Measurements from ENCODE around the gene PUM2. TPM values are rescaled to one million over a fixed set of nuclear protein-coding genes. Genes with fewer than 3 reads are reported as not detected.

PUM2 gene
- total and polyA plus RNA-seq, 2 of the 8 experiments (the other 6 are each of a cell fraction or from before 2014, with no cell fraction given): 46.6 to 114 TPM

- DNase-seq (ENCODE audit: low read depth in 1 of 2, low spot score in 2 of 2) (no peak), FAIRE-seq (no peak)
- Histone ChIP-seq H2AK5ac (ENCODE audit: low read depth, low read length) (no peak overlapping the region), H3K4me3 (ENCODE audit: extremely low read depth in 1 of 4, insufficient read depth in 2 of 4, low read depth in 3 of 4, low read length in 4 of 4) (no peak overlapping the region), H3K4me1 (replicated peaks in 1 of 4; ENCODE audit: control insufficient read depth in 3 of 4, insufficient read depth in 4 of 4, low read length in 3 of 4) (peaks cover 0 to 7% (median 6%) of the 10 kb centered on the region in 4 experiments; a peak in 5 of 7 replicates), H3K23ac (ENCODE audit: insufficient read length) (no peak overlapping the region), H3K9me3 (ENCODE audit: insufficient read depth in 2 of 2, low read depth in 1 of 2, low read length in 1 of 2) (no peaks in the 10 kb centered on the region), H4K20me1 (replicated peaks in 1 of 2; ENCODE audit: control insufficient read depth in 1 of 2, insufficient read depth in 2 of 2, low read length in 2 of 2) (peaks cover 30% of the 10 kb centered on the region in 2 experiments), H3K14ac (ENCODE audit: insufficient read length) (no peak overlapping the region), H2AFZ (ENCODE audit: low read length) (no peak overlapping the region), H3K18ac (ENCODE audit: extremely low read depth, low read length) (no peak overlapping the region), H3K23me2 (ENCODE audit: low read depth, low read length) (no peaks in the 10 kb centered on the region), H2BK20ac (ENCODE audit: low read length) (no peak overlapping the region), H3K79me1 (ENCODE audit: low read depth, low read length) (peaks cover 10% of the 10 kb centered on the region; the same call in 1 of the 2 replicates), H2BK12ac (ENCODE audit: low read depth, low read length) (no peak overlapping the region), H3K4me2 (ENCODE audit: insufficient read depth in 1 of 2, low read depth in 2 of 2, low read length in 2 of 2) (no peak overlapping the region), H3K4ac (replicated peaks; ENCODE audit: insufficient read length, low read depth, low read length) (no peak overlapping the region), H4K5ac (ENCODE audit: insufficient read length, low read depth, low read length) (no peak overlapping the region), H2BK5ac (ENCODE audit: low read depth, low read length) (no peak overlapping the region), H3K27me3 (replicated peaks in 1 of 4; ENCODE audit: control insufficient read depth in 3 of 4, extremely low read depth in 1 of 4, insufficient read depth in 3 of 4, low read length in 3 of 4) (no peaks in the 10 kb centered on the region), H4K8ac (ENCODE audit: extremely low read depth, insufficient read depth, low read length) (no peak overlapping the region), H3K27ac (ENCODE audit: low read depth, low read length) (no peak overlapping the region), H4K91ac (replicated peaks; ENCODE audit: insufficient read length, low read length) (no peak overlapping the region), H3K36me3 (ENCODE audit: control insufficient read depth in 2 of 4, insufficient read depth in 4 of 4, low read length in 3 of 4) (no peaks in the 10 kb centered on the region), H2BK15ac (ENCODE audit: low read length) (no peak overlapping the region), H2BK120ac (replicated peaks; ENCODE audit: low read depth, low read length) (no peak overlapping the region), H3K9ac (replicated peaks in 1 of 4; ENCODE audit: extremely low read depth in 1 of 4, low read depth in 3 of 4, low read length in 3 of 4) (no peak overlapping the region), H3K79me2 (ENCODE audit: control insufficient read depth in 1 of 2, insufficient read depth in 2 of 2, low read length in 2 of 2) (peaks cover 62 to 100% of the 10 kb centered on the region in 2 experiments), H3K56ac (replicated peaks; ENCODE audit: insufficient read length, low read depth, low read length) (no peak overlapping the region)
- POLR2A ChIA-PET (ENCODE audit: partially characterized antibody): no interaction called here
- no peak for TF ChIP-seq TCF12 (IDR thresholded peaks at IDR 0.05; ENCODE audit: low read depth, low read length)
- no peak for TF ChIP-seq CTBP2 (IDR thresholded peaks at IDR 0.05; ENCODE audit: borderline replicate concordance, insufficient read depth, insufficient read length, low read length)
- TF ChIP-seq RAD21 (IDR thresholded peaks at IDR 0.05 in 1 of 2, conservative IDR thresholded peaks at IDR 0.05 in 1 of 2; ENCODE audit: low read depth in 2 of 2, low read length in 2 of 2): no peak
- TF ChIP-seq SIN3A (conservative IDR thresholded peaks at IDR 0.05 in 1 of 2, IDR thresholded peaks at IDR 0.05 in 1 of 2; ENCODE audit: low read depth in 1 of 2, low read length in 2 of 2): no peak
- TF ChIP-seq CTCF (IDR thresholded peaks at IDR 0.05; ENCODE audit: control extremely low read depth in 1 of 3, insufficient read depth in 1 of 3, low read depth in 1 of 3, low read length in 3 of 3): no peak
- TF ChIP-seq POLR2AphosphoS5 (IDR thresholded peaks at IDR 0.05; ENCODE audit: low read depth, low read length): no peak
- no peak for TF ChIP-seq SIRT6 (IDR thresholded peaks at IDR 0.05; ENCODE audit: low read length)
- no peak for TF ChIP-seq GABPA (IDR thresholded peaks at IDR 0.05; ENCODE audit: borderline replicate concordance, insufficient read depth, low read length)
- CTCF ChIA-PET (ENCODE audit: partially characterized antibody): interaction anchor here (1.2 kb wide), 2 partner anchors 9 to 12 kb away, joined by 3 read pairs; no protein-coding TSS in a partner anchor
- 88% methylated on average over 4 of the region's 4 CpGs; no CpG with 5 or more reads in 1 of the 2 experiments for WGBS, 2 experiments (ENCODE audit: extremely low coverage in 1 of 2, insufficient coverage in 1 of 2, insufficient read length in 1 of 2, insufficient replicate concordance in 2 of 2, low coverage in 1 of 2, low lambda C conversion rate in 2 of 2, missing lambda C conversion rate in 1 of 2)
These were observed 16.9 kb downstream of the PUM2 start for GRCh38 chr2:20333738-20334137.

All from H1 (cell line).